Loucy (cell line): ENCODE data around the gene TMEM33.

Source experiments
- H2AFZ ChIP-seq: fragments of 200-600 bp; sonication (generic); 2 replicates; pipeline ENCODE4 v1.6.0; 2016; ENCODE audit warnings: antibody characterized with exemption, mild to moderate bottlenecking, low read length, moderate library complexity
- H3F3A ChIP-seq: fragments of 200-600 bp; 2 replicates; pipeline ENCODE4 v1.6.0; 2016; ENCODE audit warnings: antibody characterized with exemption, low read depth, mild to moderate bottlenecking
- H3K27me3 ChIP-seq: fragments of 200-600 bp; sonication (generic); 2 replicates; pipeline ENCODE4 v1.6.1; 2014; ENCODE audit warnings: low read length, mild to moderate bottlenecking; ENCODE audit not compliant: insufficient read depth, poor library complexity, severe bottlenecking
- H3K36me3 ChIP-seq: fragments of 200-600 bp; sonication (generic); 2 replicates; pipeline ENCODE4 v1.6.1; 2016; ENCODE audit warnings: low read length; ENCODE audit not compliant: insufficient read depth
- H3K4me1 ChIP-seq: fragments of 200-600 bp; sonication (generic); 2 replicates; pipeline ENCODE4 v1.5.1; 2014; ENCODE audit warnings: low read length, mild to moderate bottlenecking; ENCODE audit not compliant: insufficient read depth, poor library complexity, severe bottlenecking
- H3K4me2 ChIP-seq: fragments of 200-600 bp; sonication (generic); 2 replicates; pipeline ENCODE4 v1.6.0; 2014; ENCODE audit warnings: antibody characterized with exemption, low read length, low read depth, mild to moderate bottlenecking; ENCODE audit not compliant: poor library complexity, severe bottlenecking
- H3K4me3 ChIP-seq: fragments of 200-600 bp; sonication (generic); 2 replicates; pipeline ENCODE4 v1.5.1; 2014; ENCODE audit warnings: low read length, mild to moderate bottlenecking, mixed read lengths; ENCODE audit not compliant: poor library complexity, severe bottlenecking
- H3K79me2 ChIP-seq: fragments of 200-600 bp; sonication (generic); 2 replicates; pipeline ENCODE4 v1.6.1; 2014; ENCODE audit warnings: low read length; ENCODE audit not compliant: insufficient read depth
- H3K9ac ChIP-seq: fragments of 200-600 bp; sonication (generic); 2 replicates; pipeline ENCODE4 v1.6.0; 2014; ENCODE audit warnings: mild to moderate bottlenecking, low read depth, low read length, moderate library complexity; ENCODE audit not compliant: poor library complexity, severe bottlenecking
- H3K9me2 ChIP-seq: fragments of 200-600 bp; sonication (generic); replicated peaks from 2 replicates; pipeline ENCODE4 v1.6.1; 2016; ENCODE audit warnings: low read depth, low read length, mixed read lengths
- H3K9me3 ChIP-seq: fragments of 200-600 bp; sonication (generic); 2 replicates; pipeline ENCODE4 v1.6.1; 2014; ENCODE audit warnings: mild to moderate bottlenecking, antibody characterized with exemption, low read length, low read depth; ENCODE audit not compliant: insufficient read depth
- H4K20me1 ChIP-seq: fragments of 200-600 bp; sonication (generic); 2 replicates; pipeline ENCODE4 v1.6.0; 2014; ENCODE audit warnings: antibody characterized with exemption, low read length, mild to moderate bottlenecking; ENCODE audit not compliant: insufficient read depth, poor library complexity, severe bottlenecking
- CTCF ChIP-seq: fragments of 200-600 bp; sonication (generic); conservative IDR thresholded peaks from 2 replicates; pipeline ENCODE4 v1.5.1; 2014; ENCODE audit warnings: mild to moderate bottlenecking, antibody characterized with exemption, low read length
- EZH2phosphoT487 ChIP-seq: fragments of 200-600 bp; IDR thresholded peaks from 2 replicates; pipeline ENCODE4 v1.6.1; 2018; ENCODE audit warnings: antibody characterized with exemption, mild to moderate bottlenecking, moderate library complexity, borderline replicate concordance

Gene TMEM33

GRCh38 chr4:41934901-41935651, at the start of gene TMEM33:
TMEM33 (plus strand) TSS chr4:41935429; CDS start chr4:41935485, 56 bp downstream.
- Histone ChIP-seq H3F3A (no peaks in the 10 kb centered on the region), H3K4me1 (peaks cover 15% of the 10 kb centered on the region), H2AFZ (peak within 1 kb of the TSS; percentile 88), H3K9me2 (no peaks in the 10 kb centered on the region), H3K27me3 (no peaks in the 10 kb centered on the region), H3K9me3 (no peaks in the 10 kb centered on the region), H3K4me3 (peak within 1 kb of the TSS; percentile 84), H3K36me3 (peaks cover 8% of the 10 kb centered on the region; the same call in 1 of the 2 replicates), H3K79me2 (peaks cover 51% of the 10 kb centered on the region), H4K20me1 (peaks cover 46% of the 10 kb centered on the region), H3K9ac (peak within 1 kb of the TSS; percentile 86), H3K4me2 (peak within 1 kb of the TSS; percentile 95)
- TF ChIP-seq CTCF (no peak), EZH2phosphoT487 (no peak)

GRCh38 chr4:41885456-41885855, 49.8 kb upstream of the TMEM33 start:
- no peak overlapping the region for H3K4me3 ChIP-seq
- no peak overlapping the region for H3K9ac ChIP-seq
- H3K36me3 ChIP-seq: no peaks in the 10 kb centered on the region
- TF ChIP-seq CTCF: no peak
- no peak for TF ChIP-seq EZH2phosphoT487
- no peak overlapping the region for H3K4me2 ChIP-seq
- no peaks in the 10 kb centered on the region for H3K9me2 ChIP-seq
- H3F3A ChIP-seq: no peaks in the 10 kb centered on the region
- H3K79me2 ChIP-seq: no peaks in the 10 kb centered on the region
- no peaks in the 10 kb centered on the region for H3K9me3 ChIP-seq
- no peaks in the 10 kb centered on the region for H3K4me1 ChIP-seq
- H2AFZ ChIP-seq: no peak overlapping the region
- no peaks in the 10 kb centered on the region for H3K27me3 ChIP-seq
- no peaks in the 10 kb centered on the region for H4K20me1 ChIP-seq

GRCh38 chr4:41887277-41887676, 48.0 kb upstream of the TMEM33 start:
- Histone ChIP-seq H2AFZ (no peak overlapping the region), H3K36me3 (no peaks in the 10 kb centered on the region), H3K4me3 (no peak overlapping the region), H3K9me2 (no peaks in the 10 kb centered on the region), H3K9ac (no peak overlapping the region), H3K79me2 (no peaks in the 10 kb centered on the region), H3K9me3 (no peaks in the 10 kb centered on the region), H3F3A (no peaks in the 10 kb centered on the region), H3K27me3 (no peaks in the 10 kb centered on the region), H4K20me1 (no peaks in the 10 kb centered on the region), H3K4me2 (no peak overlapping the region), H3K4me1 (no peaks in the 10 kb centered on the region)
- TF ChIP-seq EZH2phosphoT487 (no peak), CTCF (no peak)
